ENCODE measurements around the gene UBAC2. TPM values are rescaled to one million over a fixed set of nuclear protein-coding genes. Genes with fewer than 3 reads are reported as not detected.

Gene UBAC2
- total RNA-seq, 1 donor from 2014 or later, result 59.8 TPM

DNA sequence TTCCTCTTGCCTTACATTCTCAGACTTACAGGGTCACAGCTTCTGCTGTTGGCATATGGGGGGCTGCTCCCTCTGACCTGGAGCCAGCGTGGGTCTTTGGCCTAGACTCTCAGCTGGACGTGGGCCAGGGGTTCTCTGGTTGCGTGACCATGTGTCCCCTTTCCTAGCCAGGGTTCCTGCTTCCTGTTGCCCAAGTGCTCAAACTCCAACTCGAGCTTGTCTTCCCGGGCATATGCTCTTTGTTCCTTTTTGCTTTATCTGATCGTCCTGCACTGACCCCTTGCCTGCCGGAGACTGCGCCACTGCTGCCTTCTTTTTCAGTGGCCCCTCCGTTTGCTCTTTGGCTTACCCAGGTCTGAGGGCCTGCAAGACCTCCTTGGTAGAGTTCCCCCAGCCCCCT lies 131.8 kb downstream of the UBAC2 start:
- Mint-ChIP-seq H3K27me3 (ENCODE audit: low read depth) (no peaks in the 10 kb centered on the region), H3K36me3 (ENCODE audit: low read depth) (peaks cover 14% of the 10 kb centered on the region), H3K4me3 (no peak overlapping the region), H3K4me1 (no peaks in the 10 kb centered on the region), H3K27ac (ENCODE audit: unreplicated experiment) (no peak overlapping the region), H3K9me3 (no peaks in the 10 kb centered on the region)
- DNase-seq (ENCODE audit: low read depth, low spot score), result no peak
- TF ChIP-seq, protein P1, sequence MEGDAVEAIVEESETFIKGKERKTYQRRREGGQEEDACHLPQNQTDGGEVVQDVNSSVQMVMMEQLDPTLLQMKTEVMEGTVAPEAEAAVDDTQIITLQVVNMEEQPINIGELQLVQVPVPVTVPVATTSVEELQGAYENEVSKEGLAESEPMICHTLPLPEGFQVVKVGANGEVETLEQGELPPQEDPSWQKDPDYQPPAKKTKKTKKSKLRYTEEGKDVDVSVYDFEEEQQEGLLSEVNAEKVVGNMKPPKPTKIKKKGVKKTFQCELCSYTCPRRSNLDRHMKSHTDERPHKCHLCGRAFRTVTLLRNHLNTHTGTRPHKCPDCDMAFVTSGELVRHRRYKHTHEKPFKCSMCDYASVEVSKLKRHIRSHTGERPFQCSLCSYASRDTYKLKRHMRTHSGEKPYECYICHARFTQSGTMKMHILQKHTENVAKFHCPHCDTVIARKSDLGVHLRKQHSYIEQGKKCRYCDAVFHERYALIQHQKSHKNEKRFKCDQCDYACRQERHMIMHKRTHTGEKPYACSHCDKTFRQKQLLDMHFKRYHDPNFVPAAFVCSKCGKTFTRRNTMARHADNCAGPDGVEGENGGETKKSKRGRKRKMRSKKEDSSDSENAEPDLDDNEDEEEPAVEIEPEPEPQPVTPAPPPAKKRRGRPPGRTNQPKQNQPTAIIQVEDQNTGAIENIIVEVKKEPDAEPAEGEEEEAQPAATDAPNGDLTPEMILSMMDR (conservative IDR thresholded peaks at IDR 0.05), result no peak

DNA sequence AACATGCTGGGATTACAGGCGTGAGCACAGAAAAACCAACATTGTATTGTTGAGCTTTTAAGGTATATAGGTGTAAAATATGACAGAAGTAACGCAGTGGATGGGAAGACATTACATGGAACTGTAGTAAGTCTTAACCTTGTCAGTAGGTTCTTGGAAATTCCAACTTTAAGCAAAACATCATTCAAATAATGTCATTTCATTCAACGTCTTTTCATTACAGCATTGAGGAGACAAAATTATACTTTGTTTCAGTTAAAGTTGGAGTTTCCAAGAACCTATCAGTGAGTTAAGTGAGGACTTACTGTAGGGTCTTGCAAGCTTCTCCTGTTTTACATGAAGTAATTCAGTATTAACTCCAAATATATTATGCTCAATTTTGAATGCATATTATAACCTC lies 133.6 kb downstream of the UBAC2 start:
- Mint-ChIP-seq H3K36me3 (ENCODE audit: low read depth) (peaks cover 12% of the 10 kb centered on the region), H3K4me3 (no peak overlapping the region), H3K27me3 (ENCODE audit: low read depth) (no peaks in the 10 kb centered on the region), H3K27ac (ENCODE audit: unreplicated experiment) (no peak overlapping the region), H3K9me3 (no peaks in the 10 kb centered on the region), H3K4me1 (no peaks in the 10 kb centered on the region)
- TF ChIP-seq, protein P1 (conservative IDR thresholded peaks at IDR 0.05), result no peak
- DNase-seq (ENCODE audit: low read depth, low spot score), result no peak

DNA sequence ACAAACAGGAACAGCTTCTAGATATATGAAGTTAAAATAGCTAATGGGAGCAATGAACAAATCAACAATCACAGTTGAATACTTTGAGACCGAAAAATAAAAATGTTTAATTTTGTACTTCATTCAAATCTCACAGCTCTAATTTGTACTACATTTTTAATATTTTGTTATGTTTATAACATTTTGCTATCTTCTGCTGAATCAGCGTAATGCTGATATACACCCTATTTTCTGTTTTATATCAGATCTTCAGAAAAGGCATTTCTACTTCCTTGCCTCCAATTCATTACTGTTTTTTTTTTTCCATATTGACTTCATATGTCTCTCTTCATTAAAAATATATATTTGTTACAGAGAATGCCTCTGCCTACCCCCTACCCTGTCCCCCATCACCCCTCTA lies 134.4 kb downstream of the UBAC2 start:
- TF ChIP-seq, protein P1 (conservative IDR thresholded peaks at IDR 0.05), result no peak
- no peak for DNase-seq (ENCODE audit: low read depth, low spot score)
- Mint-ChIP-seq H3K4me1 (no peaks in the 10 kb centered on the region), H3K27ac (ENCODE audit: unreplicated experiment) (peak overlapping the region; percentile 15), H3K9me3 (no peaks in the 10 kb centered on the region), H3K36me3 (ENCODE audit: low read depth) (peaks cover 5% of the 10 kb centered on the region), H3K27me3 (ENCODE audit: low read depth) (no peaks in the 10 kb centered on the region), H3K4me3 (no peak overlapping the region)

DNA sequence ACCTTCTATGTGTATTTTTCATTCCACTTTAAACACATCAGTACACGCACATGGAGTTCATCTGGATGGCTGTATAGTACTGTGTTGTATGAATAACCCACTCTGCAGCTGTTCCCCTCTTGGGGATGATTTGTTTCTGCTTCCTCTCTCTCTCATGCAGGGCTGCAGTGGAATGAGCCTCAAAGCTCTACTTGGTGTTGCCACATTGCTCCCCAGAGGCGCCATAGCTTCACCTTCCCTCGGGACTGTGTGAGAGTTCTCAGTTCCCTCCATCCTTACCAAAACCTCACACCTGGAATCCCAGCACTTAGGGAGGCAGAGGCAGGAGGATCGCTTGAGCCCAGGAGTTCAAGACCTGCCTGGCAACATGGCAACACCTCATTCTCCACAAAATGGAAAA lies 134.9 kb downstream of the UBAC2 start:
- Mint-ChIP-seq H3K9me3 (no peaks in the 10 kb centered on the region), H3K27ac (ENCODE audit: unreplicated experiment) (no peak overlapping the region), H3K4me3 (no peak overlapping the region), H3K36me3 (ENCODE audit: low read depth) (peaks cover 5% of the 10 kb centered on the region), H3K27me3 (ENCODE audit: low read depth) (no peaks in the 10 kb centered on the region), H3K4me1 (no peaks in the 10 kb centered on the region)
- TF ChIP-seq, protein P1 (conservative IDR thresholded peaks at IDR 0.05), result no peak
- DNase-seq (ENCODE audit: low read depth, low spot score), result no peak

DNA sequence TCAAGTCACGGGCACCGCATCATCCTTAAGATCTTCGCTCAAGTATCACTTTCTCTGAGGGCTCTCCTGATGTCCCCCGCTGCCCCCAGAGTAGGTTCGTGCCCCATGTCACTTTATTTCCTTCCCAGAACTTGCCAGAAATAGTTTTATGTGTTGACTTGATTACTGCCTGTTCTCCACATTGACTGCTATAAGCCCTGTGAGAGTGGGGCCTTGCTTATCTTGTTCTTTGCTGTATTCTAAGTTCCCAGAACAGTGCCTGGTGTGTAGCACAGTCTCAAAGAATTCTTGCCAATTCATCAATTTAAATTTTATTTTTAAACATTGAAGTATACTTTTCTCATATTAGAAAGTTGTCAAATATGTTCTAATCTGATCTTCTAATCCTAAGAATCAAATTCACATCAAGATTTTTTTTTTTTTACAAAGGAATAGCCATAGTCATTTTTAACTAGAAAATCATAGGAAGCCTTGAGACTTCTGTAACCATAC lies 138.6 kb downstream of the UBAC2 start:
- Mint-ChIP-seq H3K36me3 (ENCODE audit: low read depth) (peaks cover 9% of the 10 kb centered on the region), H3K9me3 (no peaks in the 10 kb centered on the region), H3K27me3 (ENCODE audit: low read depth) (no peaks in the 10 kb centered on the region), H3K4me3 (no peak overlapping the region), H3K4me1 (no peaks in the 10 kb centered on the region), H3K27ac (ENCODE audit: unreplicated experiment) (no peak overlapping the region)
- TF ChIP-seq, protein P1 (conservative IDR thresholded peaks at IDR 0.05), result no peak
- DNase-seq (ENCODE audit: low read depth, low spot score), result no peak

Data from neural crest cell (in vitro differentiated cells).